ENCODE results near the gene ZNRD2.

GRCh38 chr11:65537620-65538231 lies 32.6 kb upstream of the ZNRD2 start:
- TF ChIP-seq CTCF (conservative IDR thresholded peaks at IDR 0.05; ENCODE audit: low read depth, low read length): no peak
- no peak for TF ChIP-seq EZH2 (IDR thresholded peaks at IDR 0.05; ENCODE audit: low read length, unreplicated experiment)
